Effector CD4-positive, alpha-beta T cell (primary cell): ENCODE data around the gene VHLL.

ENCODE experiments used
- DNase-seq: peaks from one replicate; pipeline ENCODE4 v3.0.0-alpha.2; 2020

The VHLL gene

DNA sequence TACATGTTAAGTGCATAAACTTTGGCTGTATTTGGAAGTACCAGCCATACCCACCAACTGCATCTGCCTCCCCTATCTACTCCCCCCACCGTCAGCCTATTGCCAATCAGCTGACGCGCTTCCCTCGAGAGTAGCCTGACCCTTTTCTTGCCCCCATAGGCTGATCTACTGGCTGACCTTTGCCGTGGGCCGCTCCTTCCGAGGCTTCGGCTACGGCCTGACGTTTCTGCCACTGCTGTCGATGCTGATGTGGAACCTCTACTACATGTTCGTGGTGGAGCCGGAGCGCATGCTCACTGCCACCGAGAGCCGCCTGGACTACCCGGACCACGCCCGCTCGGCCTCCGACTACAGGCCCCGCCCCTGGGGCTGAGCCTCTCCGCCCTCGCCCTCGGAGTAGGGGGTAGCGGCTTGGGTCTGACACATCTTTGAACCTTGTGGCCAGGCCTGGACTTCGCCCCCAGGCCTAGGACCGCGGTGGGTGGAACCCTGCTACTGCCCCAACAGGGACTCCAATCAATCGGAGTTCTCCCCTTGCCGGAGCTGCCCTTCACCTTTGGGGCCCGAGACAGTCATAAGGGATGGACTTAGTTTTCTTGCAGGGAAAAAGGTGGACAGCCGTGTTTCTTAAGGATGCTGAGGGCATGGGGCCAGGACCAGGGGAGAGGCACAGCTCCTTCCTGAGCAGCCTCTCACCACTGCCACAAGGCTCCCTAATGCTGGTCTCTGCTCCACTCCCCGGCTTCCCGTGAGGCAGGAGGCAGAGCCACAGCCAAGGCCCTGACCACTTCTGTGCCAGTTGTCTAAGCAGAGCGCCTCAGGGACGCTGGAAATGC lies 7.7 kb downstream of the VHLL start:
- no peak for DNase-seq

DNA sequence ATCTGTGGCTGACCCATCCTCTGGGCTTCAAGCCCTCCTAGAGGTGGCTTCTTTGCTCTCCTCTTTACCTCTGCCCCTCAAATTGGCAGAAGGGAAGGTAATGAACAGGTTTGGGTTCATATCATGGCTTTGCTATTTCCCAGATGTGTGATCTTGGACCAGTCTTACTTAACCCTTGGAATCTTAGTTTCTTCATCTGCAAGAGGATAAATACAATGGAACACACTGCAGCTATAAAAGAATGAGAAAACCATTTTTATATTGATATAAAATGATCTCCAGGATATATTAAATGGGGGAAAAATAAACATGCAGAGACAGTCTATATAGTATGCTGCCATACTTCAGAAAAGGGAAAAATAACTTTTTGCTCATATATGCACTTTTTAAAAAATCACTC lies 9.2 kb downstream of the VHLL start:
- DNase-seq: no peak

DNA sequence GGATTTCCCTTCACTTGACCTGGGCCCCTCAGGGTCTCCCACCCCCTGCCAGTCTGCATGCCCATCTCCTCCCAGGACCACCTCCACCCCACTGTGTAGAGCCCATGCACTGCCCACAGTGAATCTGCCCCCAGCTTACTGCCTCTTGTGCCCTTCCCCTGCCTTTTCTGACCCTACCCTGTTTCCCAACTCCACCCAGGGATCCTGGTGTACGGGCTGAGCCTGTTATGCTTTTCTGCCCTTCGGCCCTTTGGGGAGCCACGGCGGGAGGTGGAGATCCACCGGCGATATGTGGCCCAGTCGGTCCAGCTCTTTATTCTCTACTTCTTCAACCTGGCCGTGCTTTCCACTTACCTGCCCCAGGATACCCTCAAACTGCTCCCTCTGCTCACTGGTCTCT lies 13.0 kb downstream of the VHLL start:
- no peak for DNase-seq

DNA sequence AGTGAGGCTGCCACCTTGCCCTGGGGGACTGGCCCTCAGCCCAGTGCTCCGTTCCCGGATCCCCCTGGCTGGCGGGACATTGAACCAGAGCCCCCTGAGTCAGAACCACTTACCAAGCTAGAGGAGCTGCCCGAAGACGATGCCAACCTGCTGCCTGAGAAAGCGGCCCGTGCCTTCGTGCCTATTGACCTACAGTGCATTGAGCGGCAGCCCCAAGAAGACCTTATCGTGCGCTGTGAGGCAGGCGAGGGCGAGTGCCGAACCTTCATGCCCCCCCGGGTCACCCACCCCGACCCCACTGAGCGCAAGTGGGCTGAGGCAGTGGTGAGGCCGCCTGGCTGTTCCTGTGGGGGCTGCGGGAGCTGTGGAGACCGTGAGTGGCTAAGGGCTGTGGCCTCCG lies 13.7 kb downstream of the VHLL start:
- no peak for DNase-seq

DNA sequence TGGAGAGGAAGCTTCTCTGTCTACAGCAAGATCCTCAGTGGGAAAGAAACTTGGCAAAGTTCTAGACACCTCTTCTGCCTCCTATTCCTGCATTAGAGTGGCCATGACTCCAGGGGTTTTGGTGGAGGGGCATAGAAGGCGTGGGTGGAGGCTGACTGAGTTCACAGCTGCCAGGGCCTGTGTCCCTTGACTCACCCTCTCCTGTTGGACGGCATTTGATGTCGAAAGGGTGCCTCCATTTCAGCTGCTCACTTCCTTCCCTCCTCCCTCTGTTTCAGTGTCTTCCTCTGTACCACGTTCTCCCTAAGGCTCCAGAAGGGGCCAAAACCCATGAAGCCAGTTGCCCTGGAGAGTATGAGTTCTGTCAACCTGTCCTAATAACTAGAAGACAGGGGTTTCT lies 14.3 kb downstream of the VHLL start:
- no peak for DNase-seq

DNA sequence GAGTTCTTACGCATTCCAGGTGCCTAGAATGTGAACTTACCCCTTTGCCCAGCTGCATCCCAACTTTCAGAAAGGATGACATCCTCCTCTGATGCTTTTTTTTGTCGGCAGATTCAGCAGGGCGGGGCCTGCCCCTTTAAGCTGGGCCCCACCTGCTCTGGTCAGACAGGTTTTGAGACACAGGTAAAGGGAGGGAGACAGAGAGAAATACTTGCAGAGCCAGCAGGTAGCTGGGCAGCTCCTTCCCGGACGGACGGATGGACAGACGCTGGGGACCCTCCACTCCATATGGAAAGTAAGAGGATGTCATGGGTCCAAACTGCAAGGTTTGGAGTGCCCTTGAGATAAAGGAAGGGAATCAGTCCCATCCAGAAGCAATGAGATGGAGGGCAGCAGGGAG lies 15.0 kb downstream of the VHLL start, which contains the start of gene TMEM79:
TSS of gene TMEM79 (plus strand) at position 214 of the 400 bp plus-strand sequence. CDS start 902 bp downstream, outside the sequence.
- DNase-seq: no peak

DNA sequence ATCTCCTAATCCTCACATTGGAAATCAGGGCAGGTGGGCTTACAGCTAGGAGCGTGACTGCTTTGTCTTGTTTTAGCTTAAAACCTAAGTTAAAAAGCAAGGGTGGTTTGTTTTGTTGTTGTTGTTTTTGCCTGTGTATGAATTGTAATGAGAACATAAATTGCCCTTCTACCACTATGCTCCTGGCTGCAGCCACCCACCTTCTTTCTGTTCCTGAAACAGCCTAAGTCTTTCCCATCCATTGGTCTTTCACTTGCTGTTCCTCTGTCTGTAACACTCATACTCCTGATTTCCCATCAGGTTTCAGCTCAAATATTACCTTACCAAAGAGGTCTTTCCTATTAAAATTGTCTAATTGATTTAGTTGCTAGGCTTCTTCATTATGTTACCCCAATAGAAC lies 15.6 kb downstream of the VHLL start:
- DNase-seq: no peak

DNA sequence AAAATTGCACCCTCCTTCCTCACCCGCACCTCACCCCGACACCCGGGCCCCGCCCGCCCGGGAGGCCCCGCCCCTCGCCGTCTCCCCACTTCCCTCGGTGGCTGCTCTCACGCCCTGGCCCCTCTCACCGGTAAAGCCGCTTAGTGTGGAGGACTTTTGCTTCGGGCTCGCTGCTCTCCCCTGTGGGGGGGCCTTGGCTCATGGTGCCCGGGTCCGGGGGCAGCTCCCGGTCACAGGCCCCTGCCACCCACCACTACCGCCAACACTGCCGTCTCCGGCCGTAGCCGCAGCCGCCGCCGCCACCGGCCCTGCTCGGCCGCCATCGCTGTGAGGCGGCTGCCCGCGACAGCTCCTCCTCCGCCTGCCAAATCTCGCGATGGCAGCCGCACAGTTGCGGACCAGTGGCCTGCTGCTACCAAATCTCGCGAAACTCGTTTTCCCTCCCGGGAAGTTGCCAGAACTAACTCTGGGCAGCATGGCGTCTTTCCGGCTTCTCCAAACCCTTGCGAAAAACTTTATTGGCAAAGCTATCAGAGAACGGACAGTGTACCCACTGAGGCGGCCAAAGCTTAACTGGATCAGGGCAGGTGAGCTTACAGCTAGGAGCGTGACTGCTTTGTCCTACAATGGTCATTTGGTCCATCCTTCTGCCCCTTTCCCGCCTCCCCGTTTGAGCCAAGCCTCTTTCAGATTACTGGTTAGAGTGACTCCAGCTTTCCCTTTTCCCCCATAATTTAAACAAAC lies 16.5 kb downstream of the VHLL start, which contains the start of gene SMG5:
TSS of gene SMG5 (minus strand) at position 347 of the 744 bp plus-strand sequence. CDS start at position 202, 145 bp downstream.
- DNase-seq: peak; percentile 96

DNA sequence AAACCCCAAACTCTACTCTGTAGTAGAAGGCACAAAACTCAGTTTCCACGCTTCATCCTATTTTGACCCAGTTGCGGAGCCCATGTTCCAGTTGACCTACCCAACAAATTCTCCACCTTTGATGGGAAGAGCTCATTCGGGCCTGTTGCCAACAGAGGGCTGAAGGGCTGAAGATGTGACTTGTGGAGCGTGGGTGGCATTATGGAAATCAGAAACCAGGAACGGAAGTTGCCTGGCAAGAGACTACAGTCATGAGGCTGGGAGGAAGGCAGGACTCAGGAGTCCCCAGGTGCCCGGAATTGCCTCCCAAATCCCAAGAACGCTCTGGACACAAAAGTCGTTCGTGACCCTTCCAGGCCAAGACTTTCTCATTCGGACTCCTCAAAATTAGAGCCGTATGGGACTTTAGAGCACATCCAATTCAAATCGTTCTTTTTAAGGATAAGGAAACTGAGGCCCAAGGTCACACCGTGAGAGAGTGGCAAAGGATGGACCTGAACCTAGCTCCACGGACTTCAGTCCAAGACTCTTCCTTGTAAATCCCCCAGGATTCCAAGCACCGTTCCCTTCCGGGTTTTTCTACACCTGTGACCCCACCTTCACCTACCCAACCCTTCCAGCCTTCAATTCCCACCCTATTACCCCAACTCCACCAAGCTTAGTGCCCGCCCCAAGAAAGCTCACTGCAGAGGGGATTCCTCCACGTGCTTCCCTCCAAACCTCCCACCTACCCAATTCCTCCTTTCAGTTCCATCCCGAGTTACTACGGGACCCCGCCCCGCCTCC lies 17.2 kb downstream of the VHLL start:
- no peak for DNase-seq

DNA sequence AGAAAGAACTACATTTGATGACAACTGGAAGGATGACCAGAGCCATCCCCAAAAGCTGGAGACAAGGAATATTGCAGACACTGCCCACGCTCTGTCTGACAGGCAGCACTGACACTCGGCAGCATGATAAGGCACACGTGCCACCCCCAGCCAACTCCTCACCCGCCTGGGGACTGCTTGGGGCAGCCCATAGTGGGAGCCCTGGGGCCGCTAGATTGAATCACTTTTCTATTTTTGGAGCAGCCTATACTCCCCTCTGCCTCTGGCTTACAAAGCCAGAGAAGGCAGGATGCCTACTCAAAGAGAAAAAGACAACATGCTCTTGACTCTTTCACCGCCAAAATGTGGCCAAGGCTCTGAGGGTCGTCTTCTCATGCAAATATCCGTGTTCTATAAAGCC lies 17.8 kb downstream of the VHLL start:
- no peak for DNase-seq

DNA sequence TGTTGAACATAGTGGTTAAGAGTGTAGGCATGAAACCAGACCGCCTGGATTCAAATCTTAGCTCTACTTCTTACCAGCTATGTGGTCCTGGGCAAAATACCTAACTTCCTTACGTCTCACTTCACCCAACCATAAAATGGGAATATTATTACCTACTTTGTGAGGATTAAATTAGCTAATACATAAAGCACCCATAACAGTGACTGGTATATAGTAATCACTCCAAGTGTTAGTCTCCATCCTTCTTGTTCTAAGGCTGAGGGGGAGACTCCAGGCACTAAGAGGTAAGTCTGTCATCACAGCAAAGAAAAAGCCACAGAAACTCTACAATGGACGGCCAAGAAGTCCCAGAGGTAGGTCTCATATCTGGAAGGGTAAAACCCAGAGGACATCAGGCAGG lies 19.3 kb downstream of the VHLL start:
- DNase-seq: no peak

DNA sequence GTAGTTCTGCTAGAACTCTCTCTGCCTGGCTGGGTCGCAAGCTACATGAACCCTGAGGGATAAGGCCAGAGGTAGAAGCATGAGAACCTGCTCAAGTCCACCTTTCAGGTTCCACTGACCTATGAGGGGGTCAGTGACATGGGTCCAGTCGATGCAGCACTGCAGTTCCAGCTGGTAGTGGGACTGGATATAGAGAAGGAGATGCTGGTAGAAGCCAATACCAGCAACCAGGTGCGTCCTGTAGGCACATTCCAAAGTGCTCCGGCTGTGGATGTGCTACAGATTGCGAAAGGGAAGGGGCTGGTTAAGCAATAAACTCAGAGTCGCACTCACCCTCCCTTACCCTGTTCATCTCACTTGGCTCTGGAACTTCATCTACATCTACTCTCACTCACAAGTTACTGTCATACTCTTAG lies 22.1 kb downstream of the VHLL start:
- DNase-seq: no peak

DNA sequence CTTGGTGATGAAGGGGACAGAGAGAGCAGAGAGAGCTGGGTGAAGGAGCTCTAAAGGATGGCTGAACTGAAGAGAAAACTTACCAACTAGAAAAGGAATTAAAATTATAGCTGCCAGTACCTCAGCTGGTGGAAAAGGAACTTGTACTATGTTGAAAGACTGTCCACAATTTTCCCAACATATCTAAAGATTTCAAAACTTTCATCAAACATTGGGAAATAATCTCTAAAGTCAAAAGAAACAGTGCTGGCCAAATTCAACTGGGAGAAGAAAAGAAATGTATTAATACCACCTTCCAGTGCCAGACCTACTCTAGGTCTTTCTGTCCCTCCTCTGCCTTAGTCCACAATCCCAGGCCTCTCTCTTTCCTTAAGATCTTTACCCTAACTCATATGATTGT lies 22.6 kb downstream of the VHLL start:
- DNase-seq: no peak

DNA sequence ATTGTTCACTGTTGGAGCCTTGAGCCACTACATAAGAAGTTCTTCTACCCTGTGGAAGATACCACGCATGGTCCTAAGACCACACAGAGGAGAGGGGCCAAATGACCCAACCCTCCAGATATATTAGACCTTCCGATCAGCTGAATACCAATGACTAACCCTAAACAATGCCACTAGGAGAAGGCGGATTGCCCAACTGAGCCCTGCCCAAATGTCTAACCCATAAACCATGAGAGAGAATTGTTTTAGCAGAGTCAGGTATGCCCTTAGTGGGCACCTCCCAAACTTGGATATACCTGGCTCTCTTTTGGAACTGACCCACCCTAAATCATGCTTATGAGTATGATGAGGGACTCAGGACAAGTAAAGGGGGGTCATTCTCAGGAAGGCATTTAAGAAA lies 28.8 kb downstream of the VHLL start:
- DNase-seq: no peak

DNA sequence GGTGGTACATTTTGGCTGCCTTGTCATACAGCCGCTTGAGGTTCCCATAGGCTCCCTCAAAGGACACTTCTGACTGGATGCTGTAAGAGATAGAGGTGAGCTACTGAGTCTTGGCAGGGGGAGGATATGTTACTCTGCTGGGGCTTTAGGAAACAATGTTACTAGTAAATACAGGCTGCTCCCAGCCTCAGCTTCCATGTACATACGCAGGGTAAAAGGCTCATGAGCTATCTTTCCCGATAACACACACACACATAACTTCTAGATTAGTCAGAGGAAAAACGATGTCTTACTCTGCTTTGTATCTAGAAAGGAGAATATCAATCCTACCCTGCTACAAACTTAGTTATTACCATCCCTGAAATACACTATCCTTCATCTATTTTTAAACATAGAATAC lies 30.8 kb downstream of the VHLL start:
- DNase-seq: no peak

DNA sequence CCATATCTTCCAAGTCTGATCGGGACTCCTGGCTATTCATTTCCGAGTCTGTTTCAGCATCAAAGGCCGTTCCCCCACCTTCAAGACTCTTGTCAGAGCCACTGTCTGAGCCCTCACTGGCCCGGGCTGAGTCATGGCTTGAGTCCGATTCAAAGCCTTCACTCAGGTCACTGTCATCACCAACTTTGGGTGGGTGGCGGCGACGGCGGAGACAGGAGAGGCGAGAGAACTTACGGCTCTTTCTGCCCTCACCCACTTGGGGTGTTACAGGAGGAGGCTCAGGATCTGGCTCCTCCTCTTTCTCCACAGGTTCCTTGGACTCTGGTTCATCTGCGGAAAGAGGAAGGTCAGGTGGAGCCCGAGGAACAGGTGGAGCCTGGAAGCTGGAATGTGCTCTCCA lies 33.1 kb downstream of the VHLL start:
- DNase-seq: no peak

DNA sequence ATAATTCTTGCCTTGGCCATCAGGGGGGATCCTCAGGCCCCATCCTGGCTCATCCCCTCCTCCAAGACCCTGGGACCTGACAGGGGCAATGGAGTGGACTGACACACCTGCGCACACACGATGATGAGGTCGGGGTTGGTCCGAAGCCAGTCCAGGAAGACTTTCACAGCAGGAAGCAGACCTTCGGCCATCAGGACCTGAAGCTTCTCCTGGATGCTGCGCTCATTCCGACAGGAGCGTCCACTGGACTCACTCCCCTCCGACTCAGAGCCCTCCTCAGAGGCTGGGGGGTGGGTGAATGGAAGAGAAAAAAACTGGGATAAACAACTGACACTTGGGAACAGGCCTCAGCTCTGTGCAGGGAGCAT lies 35.8 kb downstream of the VHLL start:
- DNase-seq: no peak

DNA sequence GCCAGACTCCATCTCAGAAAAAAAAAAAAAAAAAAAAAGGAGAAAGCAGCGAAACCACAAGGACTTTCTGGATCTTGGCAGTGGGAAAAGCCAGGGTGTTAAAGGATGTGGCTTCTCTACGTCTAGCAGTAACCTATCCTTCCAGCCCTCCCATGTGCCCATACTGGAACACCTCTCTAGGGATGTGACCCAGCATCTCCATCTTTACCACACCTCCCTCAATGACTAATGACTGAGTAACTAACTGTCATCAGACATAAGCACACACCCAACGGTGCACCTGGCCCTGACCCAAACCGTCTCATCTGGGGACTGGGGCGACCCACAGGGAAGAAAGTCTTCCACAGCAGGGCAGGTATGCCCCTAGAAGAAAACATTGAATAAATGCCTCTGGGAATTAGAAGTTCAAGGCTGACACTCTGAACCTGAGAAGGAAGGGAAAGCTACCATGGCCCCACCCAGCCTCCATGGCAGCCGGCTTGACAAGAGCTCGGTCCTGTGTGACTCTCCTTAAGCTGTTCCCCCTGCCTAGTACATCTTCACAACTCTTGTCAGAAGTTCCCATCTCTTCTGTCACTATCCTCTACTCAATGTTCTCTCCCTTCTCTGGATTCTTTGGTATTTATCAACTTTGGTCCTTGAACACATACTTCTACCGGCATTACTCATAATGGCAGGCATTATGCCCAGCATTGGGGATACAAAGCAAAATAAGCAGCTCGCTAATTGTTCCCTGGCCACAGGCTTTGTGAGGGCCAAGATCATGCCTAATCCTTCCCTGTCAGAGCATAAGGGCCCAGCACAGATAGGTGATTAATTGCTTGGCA lies 36.4 kb downstream of the VHLL start:
- DNase-seq: no peak

DNA sequence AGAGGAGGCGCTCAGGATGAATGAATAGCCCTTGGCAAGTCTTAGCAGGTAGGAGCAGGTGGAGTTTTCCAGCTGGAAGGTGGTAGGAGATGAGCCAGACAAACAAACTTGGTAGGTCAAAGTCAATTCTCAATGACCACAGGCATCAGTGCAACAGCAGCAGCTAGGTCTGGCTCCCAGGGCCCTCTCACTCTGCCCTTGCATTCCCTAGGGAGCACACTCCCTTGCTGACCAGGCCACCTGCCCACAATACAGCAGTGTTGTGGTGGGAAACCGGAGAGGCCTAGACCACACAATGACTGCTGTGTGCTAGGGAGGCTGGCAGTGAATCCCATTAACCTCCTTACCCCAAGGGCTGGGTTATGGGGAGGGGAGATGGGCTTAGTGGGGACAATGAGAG lies 38.2 kb downstream of the VHLL start:
- no peak for DNase-seq

DNA sequence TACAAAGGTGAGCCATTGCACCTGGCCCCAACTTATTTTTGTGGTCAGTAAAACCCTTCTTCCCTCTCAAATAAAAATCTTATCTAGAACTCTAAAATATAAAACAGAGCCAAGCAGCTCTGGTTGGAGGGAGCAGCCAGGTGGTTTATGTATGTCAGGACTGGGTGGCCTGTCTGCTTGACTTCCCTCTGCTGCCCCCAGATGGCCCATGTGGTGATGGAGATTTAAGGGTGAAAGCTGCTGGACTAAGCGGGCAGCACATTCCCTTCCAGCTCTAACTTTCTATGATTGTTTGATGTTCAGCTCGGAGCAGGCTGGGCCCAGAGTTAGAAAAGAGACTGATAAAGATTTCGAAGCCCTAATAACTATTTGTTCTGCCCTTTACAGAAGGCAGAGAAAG lies 39.3 kb downstream of the VHLL start:
- DNase-seq: no peak

DNA sequence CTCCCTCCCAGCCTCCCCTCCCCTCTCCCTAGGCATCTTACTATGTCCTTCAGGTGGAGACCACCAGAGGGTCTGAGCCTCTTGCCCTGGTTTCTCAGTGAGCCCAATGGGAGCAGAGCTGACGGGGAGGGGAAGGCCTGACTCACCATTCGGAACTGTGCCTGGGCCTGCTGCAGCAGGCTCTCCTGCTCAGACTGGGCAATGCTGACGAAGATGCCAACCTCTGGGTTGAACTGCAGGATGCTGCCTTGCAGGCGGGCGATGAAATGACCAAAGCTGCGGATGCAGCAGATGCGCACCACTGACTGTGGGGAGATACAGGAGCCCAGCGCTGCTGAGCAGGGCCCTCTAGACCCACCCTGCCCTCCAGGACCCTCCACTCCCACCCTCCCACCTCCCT lies 40.2 kb downstream of the VHLL start:
- DNase-seq: no peak

DNA sequence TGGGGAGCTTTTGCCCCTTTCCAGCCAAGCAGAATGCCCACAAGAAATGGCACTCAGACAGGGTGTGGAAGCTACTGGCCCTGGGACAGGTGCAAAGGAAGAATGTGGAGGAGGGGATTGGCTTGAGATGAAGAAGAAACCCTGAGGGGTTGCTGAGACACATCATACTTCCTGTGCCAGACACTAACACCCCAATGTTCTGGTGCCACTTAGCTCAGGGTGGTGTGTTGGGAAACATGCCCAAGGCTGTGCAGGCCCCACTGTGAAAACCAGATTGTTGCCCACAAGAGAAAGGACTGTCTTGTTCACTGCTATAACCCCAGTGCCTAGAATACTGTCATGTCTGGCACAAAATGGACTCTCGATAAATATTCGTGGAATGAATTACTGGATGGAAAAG lies 41.4 kb downstream of the VHLL start:
- no peak for DNase-seq

DNA sequence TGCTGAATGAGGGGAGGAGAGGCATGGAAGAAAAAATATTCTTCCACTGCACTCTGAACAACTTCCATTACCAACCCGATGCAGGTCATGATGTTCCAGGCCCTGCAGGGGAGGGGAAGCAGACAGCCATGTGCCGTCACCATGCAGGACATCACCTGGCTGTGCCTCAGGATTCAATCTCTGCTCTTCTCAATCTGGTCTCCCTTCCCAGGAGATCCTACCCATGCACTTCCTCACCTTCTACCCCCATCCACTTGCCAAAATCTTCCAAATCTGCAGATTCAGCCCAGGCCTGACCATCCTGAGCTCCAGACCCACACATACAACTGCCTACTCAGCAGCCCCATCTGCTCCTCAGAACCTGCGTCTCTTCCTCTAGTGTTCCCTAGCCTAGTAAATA lies 45.5 kb downstream of the VHLL start:
- no peak for DNase-seq
